ENCODE results near the gene DNAAF2. TPM values are rescaled to one million over a fixed set of nuclear protein-coding genes. Genes with fewer than 3 reads are reported as not detected.
"Not testable (repeated sequence)": the region's sequence is repeated elsewhere in the genome, so short reads cannot be mapped to it uniquely, and the experiment has no call there.

Gene DNAAF2
- total and polyA plus RNA-seq, 11 donors, result 3.4 to 10.0 (median 5.1) TPM

DNA sequence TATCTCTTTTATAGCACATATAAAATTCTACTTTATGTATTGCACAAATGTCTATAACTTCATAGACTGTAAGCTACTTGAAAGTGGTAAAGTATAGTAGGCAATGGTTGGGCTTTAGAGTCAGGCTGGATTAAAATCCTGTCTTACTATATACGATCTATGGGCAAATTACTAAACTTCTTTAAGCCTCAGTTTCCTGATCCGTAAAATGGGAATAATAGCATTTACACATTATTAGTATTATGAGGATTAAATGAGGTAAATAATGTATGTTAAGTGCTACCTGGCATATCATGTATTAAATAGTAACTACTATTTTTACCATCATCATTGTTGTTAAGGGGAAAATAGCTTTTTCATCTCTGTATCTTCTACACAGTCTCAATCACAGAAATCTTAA lies 38.5 kb upstream of the DNAAF2 start:
- H3K27ac ChIP-seq, result no peak overlapping the region
- WGBS, 4 donors, result 96 to 97% (median 97%) methylated on average over 2 of the region's 2 CpGs
- ATAC-seq (no peak), DNase-seq (no peak)
- H3K9me3 ChIP-seq, result no peaks in the 10 kb centered on the region
- intact Hi-C loops (cut with DNase I), result no loop called here
- TF ChIP-seq, protein P1, sequence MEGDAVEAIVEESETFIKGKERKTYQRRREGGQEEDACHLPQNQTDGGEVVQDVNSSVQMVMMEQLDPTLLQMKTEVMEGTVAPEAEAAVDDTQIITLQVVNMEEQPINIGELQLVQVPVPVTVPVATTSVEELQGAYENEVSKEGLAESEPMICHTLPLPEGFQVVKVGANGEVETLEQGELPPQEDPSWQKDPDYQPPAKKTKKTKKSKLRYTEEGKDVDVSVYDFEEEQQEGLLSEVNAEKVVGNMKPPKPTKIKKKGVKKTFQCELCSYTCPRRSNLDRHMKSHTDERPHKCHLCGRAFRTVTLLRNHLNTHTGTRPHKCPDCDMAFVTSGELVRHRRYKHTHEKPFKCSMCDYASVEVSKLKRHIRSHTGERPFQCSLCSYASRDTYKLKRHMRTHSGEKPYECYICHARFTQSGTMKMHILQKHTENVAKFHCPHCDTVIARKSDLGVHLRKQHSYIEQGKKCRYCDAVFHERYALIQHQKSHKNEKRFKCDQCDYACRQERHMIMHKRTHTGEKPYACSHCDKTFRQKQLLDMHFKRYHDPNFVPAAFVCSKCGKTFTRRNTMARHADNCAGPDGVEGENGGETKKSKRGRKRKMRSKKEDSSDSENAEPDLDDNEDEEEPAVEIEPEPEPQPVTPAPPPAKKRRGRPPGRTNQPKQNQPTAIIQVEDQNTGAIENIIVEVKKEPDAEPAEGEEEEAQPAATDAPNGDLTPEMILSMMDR (IDR thresholded peaks at IDR 0.05), result no peak
- no peak for TF ChIP-seq POLR2A (IDR thresholded peaks at IDR 0.05)
- H3K36me3 ChIP-seq, result no peaks in the 10 kb centered on the region
- no peak overlapping the region for H3K4me3 ChIP-seq
- H3K4me1 ChIP-seq, result no peaks in the 10 kb centered on the region
- no peaks in the 10 kb centered on the region for H3K27me3 ChIP-seq

DNA sequence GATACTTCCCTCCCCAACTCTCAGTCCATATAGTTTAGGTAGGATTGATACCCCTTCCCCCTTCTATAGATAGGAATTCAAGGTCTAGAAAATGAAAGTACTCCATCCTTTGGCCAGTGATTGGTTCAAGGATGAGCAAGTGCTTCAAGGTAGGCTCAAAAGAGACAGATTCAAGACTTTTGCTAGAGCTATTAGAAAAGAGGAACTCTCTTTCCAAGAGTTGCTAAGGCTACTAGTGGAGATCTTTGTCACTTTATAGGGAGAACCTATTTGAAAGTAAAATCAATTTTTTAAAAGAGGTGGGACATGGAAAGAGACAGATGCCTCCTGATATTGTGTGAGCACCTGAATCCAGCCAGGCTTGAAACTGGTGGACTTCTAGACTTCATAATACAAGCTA lies 35.4 kb upstream of the DNAAF2 start:
- no peak for ATAC-seq
- H3K36me3 ChIP-seq, result no peaks in the 10 kb centered on the region
- H3K27me3 ChIP-seq, result no peaks in the 10 kb centered on the region
- H3K4me3 ChIP-seq, result no peak overlapping the region
- H3K27ac ChIP-seq, result no peak overlapping the region
- intact Hi-C loops (cut with DNase I), result no loop called here
- H3K4me1 ChIP-seq, result no peaks in the 10 kb centered on the region
- no peak for DNase-seq
- TF ChIP-seq, protein P1 (IDR thresholded peaks at IDR 0.05), result no peak
- no peak for TF ChIP-seq POLR2A (IDR thresholded peaks at IDR 0.05)
- H3K9me3 ChIP-seq, result no peaks in the 10 kb centered on the region

DNA sequence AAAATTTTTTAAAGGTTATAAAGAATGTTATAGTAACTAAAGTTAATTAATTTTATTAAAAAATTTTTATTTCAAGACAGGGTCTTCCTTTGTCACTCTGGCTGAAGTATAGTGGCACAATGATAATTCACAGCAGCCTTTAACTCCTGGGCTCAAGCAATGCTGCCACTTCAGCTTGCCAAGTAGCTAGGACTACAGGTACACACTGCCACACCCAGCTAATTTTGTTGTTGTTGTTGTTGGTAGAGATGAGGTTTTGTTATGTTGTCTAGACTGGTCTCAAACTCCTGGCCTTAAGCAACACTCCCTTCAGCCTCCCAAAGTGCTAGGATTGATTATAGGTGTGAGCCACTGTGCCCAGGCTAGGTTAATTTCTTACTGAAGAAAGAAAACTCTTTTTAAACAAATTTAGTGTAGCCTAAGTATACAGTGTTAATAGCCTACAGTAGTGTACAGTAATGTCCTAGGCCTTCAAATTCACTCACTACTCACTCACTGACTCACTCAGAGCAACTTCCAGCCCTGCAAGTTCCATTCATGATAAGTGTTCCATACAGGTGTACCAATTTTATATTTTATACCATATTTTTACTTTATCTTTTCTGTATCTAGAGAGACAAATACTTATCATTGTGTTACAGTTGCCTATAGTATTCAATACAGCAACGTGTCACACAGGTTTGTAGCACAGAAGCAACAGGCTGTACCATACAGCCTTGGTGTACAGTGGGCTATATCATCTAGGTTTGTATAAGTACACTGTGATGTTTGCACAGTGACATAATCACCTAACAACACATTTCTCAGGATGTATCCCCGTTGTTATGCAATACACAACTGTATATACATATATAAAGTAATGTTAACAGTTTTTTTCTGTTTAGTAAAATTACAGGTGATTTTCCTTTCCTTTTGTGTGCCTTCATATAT lies 24.7 kb upstream of the DNAAF2 start:
- intact Hi-C loops (cut with DNase I), result no loop called here
- no peaks in the 10 kb centered on the region for H3K36me3 ChIP-seq
- ATAC-seq, result no peak
- H3K27ac ChIP-seq, result no peak overlapping the region
- no peaks in the 10 kb centered on the region for H3K27me3 ChIP-seq
- TF ChIP-seq, protein P1 (IDR thresholded peaks at IDR 0.05), result no peak
- no peaks in the 10 kb centered on the region for H3K4me1 ChIP-seq
- H3K9me3 ChIP-seq, result no peaks in the 10 kb centered on the region
- WGBS, 4 donors, result 92 to 94% (median 93%) methylated on average over 2 of the region's 2 CpGs
- DNase-seq, result no peak
- H3K4me3 ChIP-seq, result no peak overlapping the region

DNA sequence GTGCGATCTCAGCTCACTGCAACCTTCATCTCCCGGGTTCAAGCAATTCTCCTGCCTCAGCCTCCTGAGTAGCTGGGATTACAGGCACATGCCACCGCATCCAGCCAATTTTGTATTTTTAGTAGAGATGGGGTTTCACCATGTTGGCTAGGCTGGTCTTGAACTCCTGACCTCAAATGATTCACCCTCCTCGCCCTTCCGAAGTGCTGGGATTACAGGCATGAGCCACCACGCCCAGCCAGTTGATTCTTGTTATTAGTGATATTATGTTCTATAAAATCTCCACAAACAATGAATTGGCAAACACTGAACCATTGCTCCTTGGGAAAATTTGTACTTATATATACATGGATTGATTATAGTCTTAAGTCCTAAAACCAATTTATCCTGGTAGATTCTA lies 22.5 kb upstream of the DNAAF2 start:
- H3K4me1 ChIP-seq; H3K4me3 ChIP-seq; ATAC-seq; H3K36me3 ChIP-seq; intact Hi-C loops (cut with DNase I); H3K9me3 ChIP-seq; DNase-seq; H3K27me3 ChIP-seq; H3K27ac ChIP-seq: not testable (repeated sequence)
- WGBS, 4 donors, result 94 to 96% (median 96%) methylated on average over 6 of the region's 6 CpGs

DNA sequence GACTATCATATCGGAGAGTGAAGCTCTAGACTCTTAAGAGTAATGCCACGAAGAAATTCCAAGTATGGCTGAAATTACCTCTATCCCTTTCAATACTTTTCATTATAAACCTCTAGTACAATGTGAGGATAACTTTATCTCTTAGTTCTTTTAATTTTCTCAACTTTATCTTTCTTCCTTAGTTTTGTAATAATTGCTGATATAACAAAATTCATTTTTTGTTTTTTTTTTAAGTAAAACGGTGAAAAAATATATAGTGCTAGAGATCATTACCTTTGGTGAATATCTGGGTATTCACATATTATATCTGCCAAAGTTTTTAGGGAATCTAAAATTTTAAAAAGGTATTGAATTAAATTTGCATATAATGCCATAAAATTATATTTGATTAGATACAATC lies 19.5 kb upstream of the DNAAF2 start:
- DNase-seq (no peak), ATAC-seq (no peak)
- Histone ChIP-seq H3K4me1 (no peaks in the 10 kb centered on the region), H3K27ac (no peak overlapping the region), H3K4me3 (no peak overlapping the region), H3K9me3 (no peaks in the 10 kb centered on the region), H3K36me3 (no peaks in the 10 kb centered on the region), H3K27me3 (no peaks in the 10 kb centered on the region)
- 95 to 97% (median 96%) methylated on average over 3 of the region's 3 CpGs for WGBS, 4 donors
- TF ChIP-seq, protein P1 (IDR thresholded peaks at IDR 0.05), result no peak
- no peak for TF ChIP-seq POLR2A (IDR thresholded peaks at IDR 0.05)
- intact Hi-C loops (cut with DNase I), result no loop called here

Measured in heart left ventricle (tissue), 16 donors.